HCT116 (cell line): Measurements from ENCODE around the gene SSU72. TPM values are rescaled to one million over a fixed set of nuclear protein-coding genes. Genes with fewer than 3 reads are reported as not detected.

ENCODE experiments used
- ATAC-seq: fragments of 200-7000 bp; cut with Tn5 transposase; 2 replicates; pipeline ENCODE4 v1.9.1; 2020; ENCODE audit warnings: mild to moderate bottlenecking, moderate library complexity
- BruUV-seq: library from RNA; stranded (reverse); fragments of 400-500 nt; replicated peaks from 2 replicates; lab custom pipeline; 2021; lab: Mats Ljungman, UMichigan
- CTCF ChIA-PET: fragments of 300-600 bp; sonication (Branson Sonifier 250); formaldehyde crosslinking; loops from one replicate; lab custom pipeline; 2021; ENCODE audit warnings: antibody characterized with exemption; lab: Charles Lee
- POLR2A ChIA-PET: fragments of 300-600, 350-600 bp; sonication (Branson Sonifier 250); formaldehyde crosslinking; loops from one replicate; lab custom pipeline; 2021; ENCODE audit warnings: antibody characterized with exemption; lab: Charles Lee
- RAD21 ChIA-PET, 2 experiments: fragments of 300-600 bp; sonication (Branson Sonifier 250); formaldehyde crosslinking; loops; one replicate each; lab custom pipeline; 2023; ENCODE audit warnings: low total read pairs in 2 of 2; ENCODE audit not compliant: uncharacterized antibody in 2 of 2, unreplicated experiment in 2 of 2, low non-redundant PET in 1 of 2; lab: Charles Lee
- DNase-seq: peaks from one replicate; pipeline ENCODE4 v3.0.0-alpha.2; 2010; ENCODE audit warnings: low read depth, low spot score
- H2AFZ ChIP-seq: fragments of 200-600 bp; shearing (Covaris generic), sonication (generic); 2 replicates; pipeline ENCODE4 v1.6.1; 2017; ENCODE audit warnings: low read depth, mixed run types, mixed read lengths, antibody characterized with exemption, low read length; ENCODE audit not compliant: poor library complexity, severe bottlenecking
- H3K27ac ChIP-seq: 2 replicates; pipeline ENCODE4 v1.5.1; 2012; ENCODE audit warnings: low read depth, low read length
- H3K27me3 ChIP-seq: fragments of 200-600 bp; sonication (generic); 2 replicates; pipeline ENCODE4 v1.6.1; 2016; ENCODE audit warnings: mixed run types, low read length, mixed read lengths; ENCODE audit not compliant: insufficient read depth
- H3K36me3 ChIP-seq, 2 experiments: fragments of 200-500 bp in 1 of 2; fragments of 200-600 bp in 1 of 2; sonication (Bioruptor generic) in 1 of 2; sonication (generic) in 1 of 2; 2 replicates each; pipeline versions ENCODE4 v1.5.1 to v1.6.1; 2014 to 2016; ENCODE audit warnings: low read length in 2 of 2, inconsistent platforms in 1 of 2, mixed read lengths in 1 of 2, mixed run types in 1 of 2; ENCODE audit not compliant: insufficient read depth in 2 of 2, control insufficient read depth in 1 of 2
- H3K4me1 ChIP-seq, 2 experiments: fragments of 200-600 bp in 1 of 2; sonication (generic) in 1 of 2; 2 replicates each; pipeline versions ENCODE4 v1.5.1 to v1.6.1; 2012 to 2017; ENCODE audit warnings: low read length in 2 of 2, inconsistent platforms in 1 of 2, mild to moderate bottlenecking in 1 of 2, mixed read lengths in 1 of 2, mixed run types in 1 of 2, moderate library complexity in 1 of 2; ENCODE audit not compliant: insufficient read depth in 2 of 2, control insufficient read depth in 1 of 2
- H3K4me2 ChIP-seq: fragments of 200-600 bp; sonication (generic); 2 replicates; pipeline ENCODE4 v1.6.1; 2017; ENCODE audit warnings: mixed run types, low read length, mixed read lengths
- H3K4me3 ChIP-seq, 2 experiments: fragments of 200-600 bp in 1 of 2; sonication (generic) in 1 of 2; replicated peaks in 1 of 2; 2 replicates each; pipeline ENCODE4 v1.5.1; 2011 to 2016; ENCODE audit warnings: low read length in 2 of 2, control low read depth in 1 of 2, low read depth in 1 of 2, mild to moderate bottlenecking in 1 of 2, mixed read lengths in 1 of 2, mixed run types in 1 of 2
- H3K79me2 ChIP-seq: fragments of 200-600 bp; sonication (generic); 2 replicates; pipeline ENCODE4 v1.6.1; 2017; ENCODE audit warnings: mild to moderate bottlenecking, mixed run types, low read length, moderate library complexity, mixed read lengths; ENCODE audit not compliant: insufficient read depth
- H3K9ac ChIP-seq: fragments of 200-600 bp; sonication (generic); 2 replicates; pipeline ENCODE4 v1.6.1; 2016; ENCODE audit warnings: low read length, mixed read lengths
- H3K9me2 ChIP-seq: fragments of 200-600 bp; sonication (generic), shearing (Covaris generic); 2 replicates; pipeline ENCODE4 v1.6.1; 2017; ENCODE audit warnings: mixed run types, mild to moderate bottlenecking, moderate library complexity; ENCODE audit not compliant: insufficient read depth
- H3K9me3 ChIP-seq, 2 experiments: fragments of 200-500 bp in 1 of 2; fragments of 200-600 bp in 1 of 2; sonication (Bioruptor generic) in 1 of 2; sonication (generic) in 1 of 2; 2 replicates each; pipeline ENCODE4 v1.6.1; 2014 to 2017; ENCODE audit warnings: low read length in 2 of 2, mixed read lengths in 2 of 2, inconsistent platforms in 1 of 2, low read depth in 1 of 2, mild to moderate bottlenecking in 1 of 2, mixed run types in 1 of 2, moderate library complexity in 1 of 2; ENCODE audit not compliant: control insufficient read depth in 1 of 2, insufficient read depth in 1 of 2
- H4K20me1 ChIP-seq: fragments of 200-600 bp; sonication (generic), shearing (Covaris generic); 2 replicates; pipeline ENCODE4 v1.6.1; 2017; ENCODE audit warnings: mixed run types, mild to moderate bottlenecking, moderate library complexity; ENCODE audit not compliant: insufficient read depth
- EZH2 ChIP-seq: fragments of 200-600 bp; sonication (generic); IDR thresholded peaks from 2 replicates; pipeline ENCODE4 v1.6.1; 2017; ENCODE audit warnings: antibody characterized with exemption, mixed run types
- EZH2phosphoT487 ChIP-seq: fragments of 200-600 bp; IDR thresholded peaks from 2 replicates; pipeline ENCODE4 v1.6.1; 2018; ENCODE audit warnings: antibody characterized with exemption, borderline replicate concordance
- FOSL1 ChIP-seq: IDR thresholded peaks from 2 replicates; pipeline ENCODE4 v1.6.1; 2012; ENCODE audit warnings: low read depth
- JUND ChIP-seq: IDR thresholded peaks from 2 replicates; pipeline ENCODE4 v1.6.1; 2012
- MAX ChIP-seq: IDR thresholded peaks from 2 replicates; pipeline ENCODE4 v1.6.1; 2012
- POLR2A ChIP-seq: IDR thresholded peaks from 2 replicates; pipeline ENCODE4 v1.7.0; 2011; ENCODE audit warnings: borderline replicate concordance; ENCODE audit not compliant: insufficient read depth, insufficient read length; ENCODE audit errors: extremely low read depth
- SIN3A ChIP-seq: IDR thresholded peaks from 2 replicates; pipeline ENCODE4 v1.6.1; 2012; ENCODE audit warnings: low read depth
- YY1 ChIP-seq: IDR thresholded peaks from 2 replicates; pipeline ENCODE4 v1.6.1; 2011; ENCODE audit warnings: low read length, low read depth, moderate library complexity, mild to moderate bottlenecking; ENCODE audit not compliant: insufficient replicate concordance; ENCODE audit errors: extremely low read depth
- ZFX ChIP-seq: fragments of 450-650 bp; IDR thresholded peaks from 2 replicates; pipeline ENCODE4 v1.6.1; 2017
- intact Hi-C: fragments of 100-400 bp; cut with micrococcal nuclease; formaldehyde crosslinking; loops from 2 replicates; pipeline ENCODE4 v1.10.0; 2022
- total RNA-seq: library from RNA; stranded (reverse); gene quantifications from one replicate; pipeline ENCODE4 v1.2.1, GENCODE V29; 2021; ENCODE audit not compliant: unreplicated experiment
- TF ChIP-seq, protein P1 (sequence below): IDR thresholded peaks from 2 replicates; pipeline ENCODE4 v1.6.1; 2011; ENCODE audit warnings: mild to moderate bottlenecking, low read length, moderate library complexity; ENCODE audit not compliant: insufficient replicate concordance; ENCODE audit errors: extremely low read depth

The SSU72 gene
- total RNA-seq, 1 experiment from 2014 or later, result 134 TPM

- Histone ChIP-seq H3K4me3 (peak overlapping the region in 1 of 2 experiments; percentile 55), H3K27me3 (peaks cover 8% of the 10 kb centered on the region; the same call in 1 of the 2 replicates), H2AFZ (no peak overlapping the region), H3K27ac (no peak overlapping the region; the same call in 1 of the 2 replicates), H3K9me3 (no peaks in the 10 kb centered on the region), H3K36me3 (no peaks in the 10 kb centered on the region), H4K20me1 (no peaks in the 10 kb centered on the region), H3K4me1 (peaks cover 10 to 34% of the 10 kb centered on the region in 2 experiments; a peak in 3 of 4 replicates), H3K79me2 (no peaks in the 10 kb centered on the region), H3K4me2 (peak overlapping the region; percentile 84), H3K9me2 (no peaks in the 10 kb centered on the region), H3K9ac (0 out of 2 replicates have a peak overlapping the region, but pooled peaks have one; percentile 38)
- CTCF ChIA-PET, result no interaction called here
- no peak for DNase-seq
- POLR2A ChIA-PET, result no interaction called here
- RAD21 ChIA-PET, result no interaction called here
- BruUV-seq, result no TSS peak
- no peak for ATAC-seq
- TF ChIP-seq FOSL1 (no peak), JUND (no peak)
- intact Hi-C loops, result no loop called here
These were observed 26.3 kb upstream of the SSU72 start for GRCh38 chr1:1600861-1601563.

DNA sequence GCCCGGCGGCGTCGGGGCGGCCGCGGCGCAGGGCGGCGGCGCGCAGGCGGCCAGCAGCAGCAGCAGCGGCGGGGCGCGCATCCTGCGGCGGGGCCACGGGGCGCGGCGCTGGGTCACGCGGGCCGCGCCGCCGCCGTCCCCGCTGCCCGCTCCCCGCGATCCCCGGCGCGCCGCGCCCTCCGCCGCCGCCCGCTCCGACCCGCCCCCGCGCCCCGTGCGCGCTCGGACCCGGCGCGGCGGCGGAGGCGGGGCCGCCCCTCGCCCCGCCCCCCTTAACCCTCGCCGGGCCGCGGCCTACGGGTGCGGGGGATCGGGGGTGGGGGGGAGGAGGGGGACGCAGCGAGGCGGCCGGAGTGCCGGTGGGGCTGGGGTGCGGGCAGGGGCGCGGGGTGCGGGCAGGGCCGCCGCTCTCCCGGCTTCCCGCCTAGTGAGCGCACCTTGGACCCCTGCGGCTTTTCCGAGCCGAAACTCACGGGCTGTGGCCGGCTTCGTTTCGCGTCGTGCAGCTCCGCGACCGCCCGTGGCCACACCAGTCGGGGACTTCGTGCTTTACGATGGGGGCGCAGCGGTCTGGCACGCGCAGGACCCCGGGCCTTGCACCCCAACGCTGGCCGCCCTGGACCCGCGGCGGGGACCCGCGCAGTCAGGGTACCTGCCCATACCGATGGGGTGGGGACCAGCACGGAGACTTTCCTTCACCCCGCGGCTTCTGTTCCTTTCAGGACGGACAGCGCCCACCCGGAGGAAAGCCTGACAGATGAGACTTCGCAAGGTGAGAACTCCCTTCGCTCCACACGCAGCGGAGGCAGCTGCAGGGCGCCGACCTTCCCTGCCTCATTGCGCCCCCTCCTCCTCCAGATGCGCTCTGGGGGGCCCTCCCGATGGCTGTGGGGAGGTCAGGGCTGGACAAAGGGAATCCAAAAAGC is 25.5 kb upstream of the SSU72 start, which contains the start of gene FNDC10:
TSS of gene FNDC10 (minus strand) at position 201 of the 926 bp plus-strand sequence. CDS start at position 81, 120 bp downstream.
- no peak for TF ChIP-seq POLR2A
- TF ChIP-seq ZFX, result no peak
- TF ChIP-seq, protein P1, sequence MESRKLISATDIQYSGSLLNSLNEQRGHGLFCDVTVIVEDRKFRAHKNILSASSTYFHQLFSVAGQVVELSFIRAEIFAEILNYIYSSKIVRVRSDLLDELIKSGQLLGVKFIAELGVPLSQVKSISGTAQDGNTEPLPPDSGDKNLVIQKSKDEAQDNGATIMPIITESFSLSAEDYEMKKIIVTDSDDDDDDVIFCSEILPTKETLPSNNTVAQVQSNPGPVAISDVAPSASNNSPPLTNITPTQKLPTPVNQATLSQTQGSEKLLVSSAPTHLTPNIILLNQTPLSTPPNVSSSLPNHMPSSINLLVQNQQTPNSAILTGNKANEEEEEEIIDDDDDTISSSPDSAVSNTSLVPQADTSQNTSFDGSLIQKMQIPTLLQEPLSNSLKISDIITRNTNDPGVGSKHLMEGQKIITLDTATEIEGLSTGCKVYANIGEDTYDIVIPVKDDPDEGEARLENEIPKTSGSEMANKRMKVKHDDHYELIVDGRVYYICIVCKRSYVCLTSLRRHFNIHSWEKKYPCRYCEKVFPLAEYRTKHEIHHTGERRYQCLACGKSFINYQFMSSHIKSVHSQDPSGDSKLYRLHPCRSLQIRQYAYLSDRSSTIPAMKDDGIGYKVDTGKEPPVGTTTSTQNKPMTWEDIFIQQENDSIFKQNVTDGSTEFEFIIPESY, result no peak
- no peak for TF ChIP-seq EZH2phosphoT487
- TF ChIP-seq YY1, result no peak
- TF ChIP-seq EZH2, result no peak
- TF ChIP-seq JUND, result no peak
- no peak for TF ChIP-seq MAX
- TF ChIP-seq SIN3A, result no peak
- TF ChIP-seq, all 23 proteins: peak for 0
- H4K20me1 ChIP-seq, result no peaks in the 10 kb centered on the region
- no peaks in the 10 kb centered on the region for H3K36me3 ChIP-seq
- no peak within 1 kb of the TSS for H2AFZ ChIP-seq
- H3K9me3 ChIP-seq, result no peaks in the 10 kb centered on the region
- H3K79me2 ChIP-seq, result no peaks in the 10 kb centered on the region
- peaks cover 11% of the 10 kb centered on the region; the same call in 1 of the 2 replicates for H3K27me3 ChIP-seq
- BruUV-seq, result no TSS peak
- POLR2A ChIA-PET, result no interaction called here
- peak within 1 kb of the TSS; percentile 38; the same call in 1 of the 2 replicates for H3K9ac ChIP-seq
- H3K4me3 ChIP-seq, result peak within 1 kb of the TSS; percentile 34 to 55
- intact Hi-C loops, result no loop called here
- peak within 1 kb of the TSS; percentile 58; the same call in 1 of the 2 replicates for H3K27ac ChIP-seq
- DNase-seq (no peak), ATAC-seq (peak; percentile 68)
- peak within 1 kb of the TSS; percentile 84 for H3K4me2 ChIP-seq
- CTCF ChIA-PET, result no interaction called here
- RAD21 ChIA-PET, result no interaction called here
- peaks cover 10 to 34% of the 10 kb centered on the region in 2 experiments; a peak in 3 of 4 replicates for H3K4me1 ChIP-seq
- no peaks in the 10 kb centered on the region for H3K9me2 ChIP-seq
